BLaER1 treated with 17β-estradiol and CSF1 and Interleukin-3, amounts not matched to agents 10 nM and 100 nM (cell line): ENCODE results near the gene NXNL2.

Experiments
- H3K27ac ChIP-seq, 11 experiments: shearing (Covaris generic); formaldehyde crosslinking; 2 replicates each; pipeline ENCODE4 v1.8.1; 2022
- H3K27me3 ChIP-seq, 11 experiments: shearing (Covaris generic); formaldehyde crosslinking; 2 replicates each; pipeline ENCODE4 v1.8.1; 2022
- H3K36me3 ChIP-seq, 11 experiments: shearing (Covaris generic); formaldehyde crosslinking; 2 replicates each; pipeline ENCODE4 v1.8.1; 2022
- H3K4me1 ChIP-seq, 10 experiments: shearing (Covaris generic); formaldehyde crosslinking; 2 replicates each; pipeline ENCODE4 v1.8.1; 2022
- H3K4me2 ChIP-seq, 11 experiments: shearing (Covaris generic); formaldehyde crosslinking; 2 replicates each; pipeline ENCODE4 v1.8.1; 2022
- H3K4me3 ChIP-seq, 10 experiments: shearing (Covaris generic); formaldehyde crosslinking; 2 replicates each; pipeline ENCODE4 v1.8.1; 2022
- H3K9ac ChIP-seq, 11 experiments: shearing (Covaris generic); formaldehyde crosslinking; 2 replicates each; pipeline ENCODE4 v1.8.1; 2022
- H3K9me3 ChIP-seq, 11 experiments: shearing (Covaris generic); formaldehyde crosslinking; replicated peaks in 1 of 11; 2 replicates each; pipeline ENCODE4 v1.8.1; 2022
- H4K20me1 ChIP-seq, 11 experiments: shearing (Covaris generic); formaldehyde crosslinking; 2 replicates each; pipeline ENCODE4 v1.8.1; 2022
- Cebpa-rat ChIP-seq, 11 experiments: shearing (Covaris generic); IDR thresholded peaks; 2 replicates each; pipeline ENCODE4 v1.8.1; 2022

NXNL2 gene

GRCh38 chr9:88536951-88537760, 2.2 kb downstream of the NXNL2 start:
- no peak overlapping the region for H3K9ac ChIP-seq
- peaks cover 0 to 10% (median 0%) of the 10 kb centered on the region in 11 experiments; a peak in 3 of 22 replicates for H4K20me1 ChIP-seq
- H3K4me2 ChIP-seq, result peak overlapping the region; percentile 17 to 74 (median 49); a peak in 19 of 22 replicates
- H3K4me3 ChIP-seq, result no peak overlapping the region
- H3K27me3 ChIP-seq, result peaks cover 40 to 50% (median 46%) of the 10 kb centered on the region in 11 experiments
- peak overlapping the region in 1 of 11 experiments; percentile 73; a peak in 2 of 22 replicates for H3K27ac ChIP-seq
- no peak for TF ChIP-seq Cebpa-rat (IDR thresholded peaks at IDR 0.05)
- H3K9me3 ChIP-seq, result peaks cover 0 to 12% (median 4%) of the 10 kb centered on the region in 11 experiments; a peak in 3 of 22 replicates
- no peaks in the 10 kb centered on the region for H3K36me3 ChIP-seq
- H3K4me1 ChIP-seq, result peaks cover 22 to 35% (median 29%) of the 10 kb centered on the region in 10 experiments

GRCh38 chr9:88537761-88538091, 2.7 kb downstream of the NXNL2 start:
- H3K27ac ChIP-seq, result peak overlapping the region in 3 of 11 experiments; percentile 53 to 73 (median 55); a peak in 3 of 22 replicates

GRCh38 chr9:88538311-88539085, 3.5 kb downstream of the NXNL2 start:
- Histone ChIP-seq H3K27ac (peak overlapping the region in 5 of 11 experiments; percentile 16 to 73 (median 53); a peak in 5 of 22 replicates), H3K4me2 (peak overlapping the region; percentile 21 to 74 (median 49); a peak in 20 of 22 replicates), H3K36me3 (no peaks in the 10 kb centered on the region)

More at GRCh38 chr9:88537761-88538091, 2.7 kb downstream of the NXNL2 start:
- H3K27me3 ChIP-seq, result peaks cover 34 to 44% (median 40%) of the 10 kb centered on the region in 11 experiments
- peaks cover 0 to 8% (median 4%) of the 10 kb centered on the region in 11 experiments; a peak in 2 of 22 replicates for H3K9me3 ChIP-seq
- peaks cover 22 to 35% (median 29%) of the 10 kb centered on the region in 10 experiments for H3K4me1 ChIP-seq
- peak in 4 of 11 experiments; percentile 13 to 61 (median 33); a peak in 5 of 22 replicates for TF ChIP-seq Cebpa-rat (IDR thresholded peaks at IDR 0.05)
- no peaks in the 10 kb centered on the region for H3K36me3 ChIP-seq
- peak overlapping the region; percentile 21 to 74 (median 49); a peak in 19 of 22 replicates for H3K4me2 ChIP-seq
- H3K9ac ChIP-seq, result peak overlapping the region in 1 of 11 experiments; percentile 34; a peak in 1 of 22 replicates
- H4K20me1 ChIP-seq, result peaks cover 0 to 10% (median 0%) of the 10 kb centered on the region in 11 experiments; a peak in 3 of 22 replicates
- no peak overlapping the region for H3K4me3 ChIP-seq

GRCh38 chr9:88539246-88539645, 4.3 kb downstream of the NXNL2 start:
- Histone ChIP-seq H3K4me2 (peak overlapping the region in 3 of 11 experiments; percentile 43 to 74 (median 67); a peak in 3 of 22 replicates), H3K9ac (no peak overlapping the region), H3K4me3 (no peak overlapping the region), H3K36me3 (no peaks in the 10 kb centered on the region), H4K20me1 (peaks cover 0 to 9% (median 0%) of the 10 kb centered on the region in 11 experiments; a peak in 2 of 22 replicates), H3K4me1 (peaks cover 22 to 35% (median 29%) of the 10 kb centered on the region in 10 experiments), H3K27me3 (peaks cover 20 to 29% (median 25%) of the 10 kb centered on the region in 11 experiments), H3K9me3 (no peaks in the 10 kb centered on the region; a peak in 1 of 22 replicates), H3K27ac (no peak overlapping the region)
- TF ChIP-seq Cebpa-rat (IDR thresholded peaks at IDR 0.05), result no peak

More at GRCh38 chr9:88538311-88539085, 3.5 kb downstream of the NXNL2 start:
- Histone ChIP-seq H4K20me1 (peaks cover 0 to 10% (median 0%) of the 10 kb centered on the region in 11 experiments; a peak in 3 of 22 replicates), H3K27me3 (peaks cover 26 to 37% (median 32%) of the 10 kb centered on the region in 11 experiments), H3K4me1 (peaks cover 22 to 35% (median 29%) of the 10 kb centered on the region in 10 experiments), H3K4me3 (no peak overlapping the region), H3K9me3 (peaks cover 0 to 7% (median 4%) of the 10 kb centered on the region in 11 experiments; a peak in 2 of 22 replicates), H3K9ac (peak overlapping the region in 1 of 11 experiments; percentile 34; a peak in 1 of 22 replicates)
- TF ChIP-seq Cebpa-rat (IDR thresholded peaks at IDR 0.05), result no peak

- no peak for TF ChIP-seq Cebpa-rat (IDR thresholded peaks at IDR 0.05)
Observed at GRCh38 chr9:88540251-88540763, 5.3 kb downstream of the NXNL2 start.

GRCh38 chr9:88544245-88544644, 9.3 kb downstream of the NXNL2 start:
- Histone ChIP-seq H3K9ac (no peak overlapping the region), H3K4me1 (0 out of 20 replicates have a peak, but pooled peaks cover 0 to 4% (median 0%) of the 10 kb centered on the region in 10 experiments), H3K27me3 (no peaks in the 10 kb centered on the region), H4K20me1 (no peaks in the 10 kb centered on the region; a peak in 1 of 22 replicates), H3K9me3 (peaks cover 2 to 7% (median 6%) of the 10 kb centered on the region in 11 experiments; a peak in 8 of 22 replicates), H3K4me2 (no peak overlapping the region), H3K36me3 (no peaks in the 10 kb centered on the region), H3K27ac (no peak overlapping the region), H3K4me3 (no peak overlapping the region)
- TF ChIP-seq Cebpa-rat (IDR thresholded peaks at IDR 0.05), result no peak

More at GRCh38 chr9:88540251-88540763, 5.3 kb downstream of the NXNL2 start:
- Histone ChIP-seq H3K9me3 (no peaks in the 10 kb centered on the region; a peak in 1 of 22 replicates), H4K20me1 (peaks cover 0 to 9% (median 0%) of the 10 kb centered on the region in 11 experiments; a peak in 2 of 22 replicates), H3K27ac (no peak overlapping the region), H3K4me1 (peaks cover 20 to 32% (median 26%) of the 10 kb centered on the region in 10 experiments), H3K9ac (no peak overlapping the region), H3K27me3 (peaks cover 15 to 21% (median 20%) of the 10 kb centered on the region in 11 experiments), H3K36me3 (no peaks in the 10 kb centered on the region), H3K4me3 (no peak overlapping the region), H3K4me2 (no peak overlapping the region)

GRCh38 chr9:88551546-88552137, 16.7 kb downstream of the NXNL2 start:
- no peaks in the 10 kb centered on the region for H3K27me3 ChIP-seq
- H4K20me1 ChIP-seq, result no peaks in the 10 kb centered on the region
- no peak overlapping the region for H3K4me3 ChIP-seq
- H3K4me2 ChIP-seq, result no peak overlapping the region
- no peak overlapping the region for H3K9ac ChIP-seq
- H3K36me3 ChIP-seq, result no peaks in the 10 kb centered on the region
- H3K9me3 ChIP-seq, result peaks cover 6 to 18% (median 13%) of the 10 kb centered on the region in 11 experiments; a peak in 10 of 22 replicates
- TF ChIP-seq Cebpa-rat (IDR thresholded peaks at IDR 0.05), result no peak
- H3K27ac ChIP-seq, result no peak overlapping the region
- 0 out of 20 replicates have a peak, but pooled peaks cover 0 to 5% (median 0%) of the 10 kb centered on the region in 10 experiments for H3K4me1 ChIP-seq

GRCh38 chr9:88553350-88553749, 18.4 kb downstream of the NXNL2 start:
- no peak overlapping the region for H3K9ac ChIP-seq
- no peak for TF ChIP-seq Cebpa-rat (IDR thresholded peaks at IDR 0.05)
- H3K36me3 ChIP-seq, result no peaks in the 10 kb centered on the region
- H3K4me1 ChIP-seq, result 0 out of 20 replicates have a peak, but pooled peaks cover 0 to 5% (median 0%) of the 10 kb centered on the region in 10 experiments
- no peaks in the 10 kb centered on the region for H4K20me1 ChIP-seq
- no peak overlapping the region for H3K27ac ChIP-seq
- peaks cover 6 to 18% (median 13%) of the 10 kb centered on the region in 11 experiments; a peak in 10 of 22 replicates for H3K9me3 ChIP-seq
- H3K4me3 ChIP-seq, result no peak overlapping the region
- no peaks in the 10 kb centered on the region for H3K27me3 ChIP-seq
- H3K4me2 ChIP-seq, result no peak overlapping the region
